H1 (cell line): ENCODE measurements around the gene PIBF1. TPM values are rescaled to one million over a fixed set of nuclear protein-coding genes. Genes with fewer than 3 reads are reported as not detected.

Source experiments
- CTCF ChIA-PET: fragments of 300-600 bp; sonication (Branson Sonifier 250); formaldehyde crosslinking; loops from one replicate; lab custom pipeline; 2021; ENCODE audit not compliant: partially characterized antibody; lab: Charles Lee
- POLR2A ChIA-PET: fragments of 300-600 bp; sonication (Branson Sonifier 250); formaldehyde crosslinking; loops from one replicate; lab custom pipeline; 2021; ENCODE audit warnings: inconsistent platforms; ENCODE audit not compliant: partially characterized antibody; lab: Charles Lee
- DNase-seq, 2 experiments: peaks; one replicate each; pipeline versions ENCODE4 v3.0.0 to v3.0.0-alpha.2; 2010 to 2022; ENCODE audit warnings: low spot score in 2 of 2, low read depth in 1 of 2, mixed read lengths in 1 of 2
- FAIRE-seq: peaks from 2 replicates; lab custom pipeline; 2011; peaks lifted over from hg19 to GRCh38; lab: Jason Lieb, UNC
- H2AFZ ChIP-seq: 2 replicates; pipeline ENCODE4 v1.8.1; 2012; ENCODE audit warnings: low read length, inconsistent platforms
- H2AK5ac ChIP-seq: 2 replicates; pipeline ENCODE4 v1.6.1; 2013; ENCODE audit warnings: low read depth, low read length
- H2BK120ac ChIP-seq: replicated peaks from 2 replicates; pipeline ENCODE3; 2013; ENCODE audit warnings: low read depth, low read length, inconsistent platforms
- H2BK12ac ChIP-seq: 2 replicates; pipeline ENCODE4 v1.6.1; 2013; ENCODE audit warnings: low read depth, low read length
- H2BK15ac ChIP-seq: 2 replicates; pipeline ENCODE4 v1.6.1; 2013; ENCODE audit warnings: low read length
- H2BK20ac ChIP-seq: 2 replicates; pipeline ENCODE4 v1.6.1; 2013; ENCODE audit warnings: low read length
- H2BK5ac ChIP-seq: 2 replicates; pipeline ENCODE4 v1.6.1; 2013; ENCODE audit warnings: low read depth, low read length
- H3K14ac ChIP-seq: 2 replicates; pipeline ENCODE4 v1.6.1; 2013; ENCODE audit warnings: inconsistent platforms; ENCODE audit not compliant: insufficient read length
- H3K18ac ChIP-seq: 2 replicates; pipeline ENCODE4 v1.6.1; 2013; ENCODE audit warnings: low read length; ENCODE audit errors: extremely low read depth
- H3K23ac ChIP-seq: 2 replicates; pipeline ENCODE4 v1.6.1; 2013; ENCODE audit warnings: inconsistent platforms; ENCODE audit not compliant: insufficient read length
- H3K23me2 ChIP-seq: 2 replicates; pipeline ENCODE4 v1.6.1; 2013; ENCODE audit warnings: low read depth, low read length
- H3K27ac ChIP-seq: 2 replicates; pipeline ENCODE4 v1.6.1; 2011; ENCODE audit warnings: low read depth, low read length, inconsistent platforms
- H3K27me3 ChIP-seq, 4 experiments: replicated peaks in 1 of 4; 1 replicate in 1 of 4; 2 replicates in 3 of 4; pipeline versions ENCODE4 v1.6.1 to v1.8.1; 2011 to 2013; ENCODE audit warnings: low read length in 3 of 4, mild to moderate bottlenecking in 3 of 4, inconsistent platforms in 2 of 4, mixed read lengths in 2 of 4, moderate library complexity in 1 of 4; ENCODE audit not compliant: control insufficient read depth in 3 of 4, insufficient read depth in 3 of 4; ENCODE audit errors: extremely low read depth in 1 of 4
- H3K36me3 ChIP-seq, 4 experiments: 2 replicates each; pipeline versions ENCODE4 v1.6.1 to v1.8.1; 2011 to 2013; ENCODE audit warnings: mild to moderate bottlenecking in 4 of 4, low read length in 3 of 4, moderate library complexity in 2 of 4, control low read depth in 1 of 4, inconsistent platforms in 1 of 4; ENCODE audit not compliant: insufficient read depth in 4 of 4, control insufficient read depth in 2 of 4
- H3K4ac ChIP-seq: replicated peaks from 2 replicates; pipeline ENCODE3; 2013; ENCODE audit warnings: low read length, low read depth, mixed read lengths, inconsistent platforms; ENCODE audit not compliant: insufficient read length
- H3K4me1 ChIP-seq, 4 experiments: replicated peaks in 1 of 4; 1 replicate in 1 of 4; 2 replicates in 3 of 4; pipeline versions ENCODE4 v1.6.1 to v1.8.1; 2011 to 2013; ENCODE audit warnings: low read length in 3 of 4, inconsistent platforms in 2 of 4, mixed read lengths in 1 of 4; ENCODE audit not compliant: insufficient read depth in 4 of 4, control insufficient read depth in 3 of 4
- H3K4me2 ChIP-seq, 2 experiments: 2 replicates each; pipeline versions ENCODE4 v1.6.1 to v1.8.1; 2011 to 2013; ENCODE audit warnings: low read depth in 2 of 2, low read length in 2 of 2, control low read depth in 1 of 2, inconsistent platforms in 1 of 2, mild to moderate bottlenecking in 1 of 2; ENCODE audit not compliant: insufficient read depth in 1 of 2
- H3K4me3 ChIP-seq, 4 experiments: fragments of 200-600, 300-600 bp in 1 of 4; sonication (generic), shearing (Covaris generic), sonication (Bioruptor Twin) in 1 of 4; 2 replicates each; pipeline versions ENCODE4 v1.5.1 to v1.8.1; 2011 to 2016; ENCODE audit warnings: low read length in 4 of 4, low read depth in 3 of 4, control low read depth in 2 of 4, inconsistent platforms in 2 of 4, mild to moderate bottlenecking in 2 of 4, mixed read lengths in 1 of 4, moderate library complexity in 1 of 4; ENCODE audit not compliant: insufficient read depth in 2 of 4; ENCODE audit errors: extremely low read depth in 1 of 4
- H3K56ac ChIP-seq: replicated peaks from 2 replicates; pipeline ENCODE3; 2013; ENCODE audit warnings: low read depth, mild to moderate bottlenecking, mixed read lengths, low read length, inconsistent platforms; ENCODE audit not compliant: insufficient read length
- H3K79me1 ChIP-seq: 2 replicates; pipeline ENCODE4 v1.6.1; 2013; ENCODE audit warnings: low read depth, low read length, control low read depth
- H3K79me2 ChIP-seq, 2 experiments: 2 replicates each; pipeline versions ENCODE4 v1.6.1 to v1.8.1; 2012 to 2013; ENCODE audit warnings: low read length in 2 of 2, mild to moderate bottlenecking in 2 of 2, inconsistent platforms in 1 of 2; ENCODE audit not compliant: insufficient read depth in 2 of 2, control insufficient read depth in 1 of 2
- H3K9ac ChIP-seq, 4 experiments: replicated peaks in 1 of 4; 1 replicate in 1 of 4; 2 replicates in 3 of 4; pipeline versions ENCODE4 v1.6.1 to v1.8.1; 2011 to 2013; ENCODE audit warnings: low read depth in 3 of 4, low read length in 3 of 4, control low read depth in 2 of 4, mild to moderate bottlenecking in 2 of 4, moderate library complexity in 2 of 4, inconsistent platforms in 1 of 4; ENCODE audit errors: extremely low read depth in 1 of 4
- H3K9me3 ChIP-seq, 2 experiments: 2 replicates each; pipeline versions ENCODE4 v1.6.1 to v1.8.1; 2012 to 2013; ENCODE audit warnings: mild to moderate bottlenecking in 2 of 2, moderate library complexity in 2 of 2, control low read depth in 1 of 2, inconsistent platforms in 1 of 2, low read depth in 1 of 2, low read length in 1 of 2, mixed read lengths in 1 of 2; ENCODE audit not compliant: insufficient read depth in 2 of 2
- H4K20me1 ChIP-seq, 2 experiments: replicated peaks in 1 of 2; 2 replicates each; pipeline versions ENCODE3 to v1.8.1; 2011 to 2013; ENCODE audit warnings: inconsistent platforms in 2 of 2, low read length in 2 of 2, mild to moderate bottlenecking in 1 of 2; ENCODE audit not compliant: insufficient read depth in 2 of 2, control insufficient read depth in 1 of 2
- H4K5ac ChIP-seq: 2 replicates; pipeline ENCODE4 v1.6.1; 2013; ENCODE audit warnings: low read length, low read depth, mixed read lengths, inconsistent platforms; ENCODE audit not compliant: insufficient read length
- H4K8ac ChIP-seq: 2 replicates; pipeline ENCODE4 v1.8.0; 2013; ENCODE audit warnings: mild to moderate bottlenecking, moderate library complexity, low read length, inconsistent platforms; ENCODE audit not compliant: insufficient read depth; ENCODE audit errors: extremely low read depth
- H4K91ac ChIP-seq: replicated peaks from 2 replicates; pipeline ENCODE3; 2013; ENCODE audit warnings: low read length, mixed read lengths, inconsistent platforms; ENCODE audit not compliant: insufficient read length
- BACH1 ChIP-seq: IDR thresholded peaks from 2 replicates; pipeline ENCODE4 v1.6.1; 2012; ENCODE audit warnings: low read length, improper control_type of control experiment
- CREB1 ChIP-seq: IDR thresholded peaks from 2 replicates; pipeline ENCODE4 v1.6.1; 2012; ENCODE audit warnings: inconsistent platforms
- KDM5A ChIP-seq: fragments of 200-600 bp; IDR thresholded peaks from 2 replicates; pipeline ENCODE4 v1.7.1; 2012; ENCODE audit warnings: mild to moderate bottlenecking, low read length, inconsistent platforms, mixed read lengths
- POLR2AphosphoS5 ChIP-seq: IDR thresholded peaks from 2 replicates; pipeline ENCODE4 v1.6.1; 2011; ENCODE audit warnings: low read depth, low read length
- RNF2 ChIP-seq: fragments of 200-900, 300-1000 bp; sonication (generic); IDR thresholded peaks from 2 replicates; pipeline ENCODE4 v1.7.1; 2016; ENCODE audit warnings: borderline replicate concordance, low read depth, mild to moderate bottlenecking, antibody characterized with exemption, low read length; ENCODE audit not compliant: poor library complexity, severe bottlenecking; ENCODE audit errors: missing control alignments
- USF2 ChIP-seq: IDR thresholded peaks from 2 replicates; pipeline ENCODE4 v1.6.1; 2011; ENCODE audit warnings: low read length, improper control_type of control experiment
- WGBS, 2 experiments: shearing (Covaris generic) in 1 of 2; methylation state at CpG; one replicate each; pipeline versions ENCODE4 v1.1.6 to v1.1.7; 2013 to 2015; ENCODE audit warnings: low lambda C conversion rate in 2 of 2, mixed read lengths in 2 of 2, inconsistent platforms in 1 of 2, low coverage in 1 of 2, missing lambda C conversion rate in 1 of 2; ENCODE audit not compliant: insufficient replicate concordance in 2 of 2, insufficient coverage in 1 of 2, insufficient read length in 1 of 2; ENCODE audit errors: extremely low coverage in 1 of 2, missing lambda C conversion rate in 1 of 2; 5-methylcytosine and 5-hydroxymethylcytosine counted together
- polyA plus RNA-seq, 7 experiments: library from polyadenylated mRNA; depleted of rRNA in 3 of 7; stranded (reverse) in 5 of 7; unstranded in 2 of 7; fragments of >200 nt in 5 of 7; fragments of 200-250 nt in 2 of 7; gene quantifications; 1 replicate in 5 of 7; 2 replicates in 1 of 7; 4 replicates in 1 of 7; pipeline versions ENCODE4 v1.2.1 to v1.2.3, GENCODE V29; 2011 to 2013; ENCODE audit warnings: missing spikeins in 2 of 7, mixed read lengths in 2 of 7
- total RNA-seq: library from RNA; stranded (reverse); fragmentation: NEBNext Ultra II Directional; extraction: Animal tissue kit (Norgen Biotek cat#: 25700); gene quantifications from 2 replicates; pipeline ENCODE4 v1.2.1, GENCODE V29; 2021

PIBF1 gene
- total and polyA plus RNA-seq, 2 of the 8 experiments (the other 6 are each of a cell fraction or from before 2014, with no cell fraction given), result 1.1 to 13.2 TPM

GRCh38 chr13:72763411-72763810, 18.5 kb upstream of the PIBF1 start:
- Histone ChIP-seq H3K56ac (no peak overlapping the region), H3K14ac (no peak overlapping the region), H2BK15ac (no peak overlapping the region), H3K36me3 (peaks cover 27 to 95% (median 65%) of the 10 kb centered on the region in 4 experiments), H3K4me2 (no peak overlapping the region), H3K79me1 (no peaks in the 10 kb centered on the region), H2BK20ac (no peak overlapping the region), H3K18ac (no peak overlapping the region), H4K8ac (no peak overlapping the region), H3K4ac (no peak overlapping the region), H2BK12ac (no peak overlapping the region), H3K4me1 (no peaks in the 10 kb centered on the region), H3K23ac (no peak overlapping the region), H2BK120ac (no peak overlapping the region), H4K5ac (no peak overlapping the region), H3K4me3 (no peak overlapping the region), H2BK5ac (no peak overlapping the region), H4K91ac (no peak overlapping the region), H3K27me3 (no peaks in the 10 kb centered on the region), H3K23me2 (no peaks in the 10 kb centered on the region), H2AFZ (no peak overlapping the region), H3K9ac (no peak overlapping the region), H4K20me1 (peaks cover 0 to 4% of the 10 kb centered on the region in 2 experiments), H3K27ac (no peak overlapping the region), H3K79me2 (no peaks in the 10 kb centered on the region), H2AK5ac (no peak overlapping the region), H3K9me3 (no peaks in the 10 kb centered on the region)
- DNase-seq, result no peak
- POLR2A ChIA-PET, result interaction anchor here (1.6 kb wide), 1 partner anchor 18 kb away, joined by 6 read pairs; the partner anchor contains the start of gene DIS3
- WGBS, 2 experiments, result 94% methylated on average over 2 of the region's 2 CpGs; no CpG with 5 or more reads in 1 of the 2 experiments
- CTCF ChIA-PET, result no interaction called here
- FAIRE-seq, result no peak
- TF ChIP-seq RNF2, result no peak
- TF ChIP-seq BACH1, result no peak
- TF ChIP-seq POLR2AphosphoS5, result no peak
- no peak for TF ChIP-seq USF2
- no peak for TF ChIP-seq CREB1
- no peak for TF ChIP-seq KDM5A
